Caki2 (cell line): ENCODE results near the gene MEX3A. TPM values are rescaled to one million over a fixed set of nuclear protein-coding genes. Genes with fewer than 3 reads are reported as not detected.
"Not testable (repeated sequence)": the region's sequence is repeated elsewhere in the genome, so short reads cannot be mapped to it uniquely, and the experiment has no call there.

Experiments
- DNase-seq: peaks from one replicate; pipeline ENCODE4 v3.0.0-alpha.2; 2015; ENCODE audit warnings: low read depth
- in situ Hi-C: cut with HindIII; loops from 2 replicates; pipeline ENCODE4 v1.10.0; 2016; ENCODE audit warnings: low sequenced_read_pairs, low pct_unique_long_range_greater_than_20kb, mixed read lengths
- total RNA-seq: library from RNA; depleted of rRNA; stranded (reverse); fragments of >200 nt; shearing (Covaris generic); gene quantifications from 2 replicates; pipeline ENCODE4 v1.2.3, GENCODE V29; 2014; ENCODE audit warnings: low replicate concordance

Gene MEX3A
- total RNA-seq, 1 experiment from 2014 or later, result 0.64 TPM

DNA sequence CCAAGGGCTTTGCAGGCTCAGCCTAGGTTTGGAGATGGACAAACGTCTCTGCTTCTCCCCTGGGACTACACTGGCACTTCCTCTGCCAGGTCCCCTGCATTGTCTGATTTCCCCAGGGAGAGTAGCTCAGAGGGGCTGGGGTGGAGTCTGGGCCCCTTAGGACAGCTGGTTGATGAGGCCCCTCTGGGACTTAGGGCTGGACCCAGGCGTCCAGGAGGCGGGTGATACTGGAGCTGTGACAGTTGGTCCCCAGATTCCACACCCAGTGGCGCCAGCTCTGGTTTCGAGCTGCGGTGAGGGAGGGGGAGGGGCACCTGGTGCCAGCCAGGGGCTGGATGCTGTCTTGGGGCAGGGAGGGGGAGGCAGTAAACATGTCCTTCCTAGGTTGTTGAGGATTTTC is 7.4 kb upstream of the MEX3A start:
- DNase-seq, result no peak
- in situ Hi-C loops, result no loop called here

DNA sequence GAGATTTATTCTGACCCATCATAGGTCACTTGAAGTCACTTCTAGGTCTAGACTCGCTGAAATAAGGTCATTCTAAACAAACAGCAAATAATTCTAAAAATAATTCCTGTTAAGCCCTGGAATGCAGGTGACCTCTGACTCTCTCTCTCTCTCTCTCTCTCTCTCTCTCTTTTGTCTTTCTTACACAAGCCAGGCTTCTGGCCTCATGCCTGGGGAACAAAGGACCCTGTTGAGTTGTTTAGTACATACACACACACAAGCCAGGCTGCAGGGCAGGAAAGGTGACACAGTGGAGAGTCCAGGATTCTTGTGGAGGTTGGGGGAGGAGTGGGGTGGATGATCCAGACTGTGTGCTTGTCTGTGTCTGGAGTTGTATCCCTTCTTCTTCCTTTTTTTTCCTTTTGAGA is 4.0 kb upstream of the MEX3A start:
- DNase-seq, result no peak
- in situ Hi-C loops, result no loop called here

DNA sequence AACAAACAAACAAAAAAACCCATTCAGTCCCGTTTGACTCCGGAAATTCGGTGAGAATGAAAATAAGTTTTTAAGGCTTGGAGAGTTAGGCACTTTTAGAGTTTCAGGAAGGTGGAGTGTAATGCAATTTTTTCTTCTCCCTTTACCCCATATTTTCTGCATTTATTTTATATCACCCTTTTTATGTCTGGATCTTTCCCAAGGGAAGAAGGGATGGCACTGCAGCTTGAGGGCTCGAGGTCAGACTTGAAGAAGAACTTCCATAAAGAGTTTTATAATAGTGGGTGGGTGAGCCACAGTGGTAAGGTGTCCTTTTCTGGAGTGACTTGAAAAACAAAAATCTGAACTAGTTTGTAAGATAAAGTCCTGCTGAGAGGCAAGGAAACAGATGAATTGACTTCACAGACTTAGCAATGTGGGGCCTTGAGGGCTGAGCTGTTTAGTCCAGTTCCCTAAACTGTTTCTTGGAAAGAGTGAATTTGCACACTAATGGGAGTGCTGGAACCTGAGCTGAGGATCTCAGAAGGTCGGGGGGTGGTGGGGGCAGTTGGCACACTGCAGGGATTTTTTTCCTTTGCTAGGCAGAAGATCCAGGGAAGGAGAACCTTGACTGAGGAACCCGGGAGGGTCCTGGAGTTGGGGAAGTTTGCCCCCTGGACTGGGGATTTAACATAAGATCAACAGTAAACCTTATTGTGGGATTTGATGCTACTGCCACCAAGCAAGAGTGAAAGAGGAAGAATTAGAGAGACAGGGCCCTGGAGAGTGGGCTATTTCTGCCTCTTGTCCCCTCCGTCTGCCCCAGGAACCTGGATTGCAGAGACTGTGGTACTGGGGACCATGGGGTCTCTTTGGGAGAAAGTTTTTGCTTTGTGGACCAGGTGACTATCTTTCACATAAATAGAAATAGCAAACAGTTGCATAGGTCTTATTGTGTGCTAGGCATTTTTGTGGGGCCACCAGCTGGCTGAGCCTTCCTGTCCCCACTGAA is 1.8 kb upstream of the MEX3A start:
- in situ Hi-C loops, result no loop called here
- no peak for DNase-seq

DNA sequence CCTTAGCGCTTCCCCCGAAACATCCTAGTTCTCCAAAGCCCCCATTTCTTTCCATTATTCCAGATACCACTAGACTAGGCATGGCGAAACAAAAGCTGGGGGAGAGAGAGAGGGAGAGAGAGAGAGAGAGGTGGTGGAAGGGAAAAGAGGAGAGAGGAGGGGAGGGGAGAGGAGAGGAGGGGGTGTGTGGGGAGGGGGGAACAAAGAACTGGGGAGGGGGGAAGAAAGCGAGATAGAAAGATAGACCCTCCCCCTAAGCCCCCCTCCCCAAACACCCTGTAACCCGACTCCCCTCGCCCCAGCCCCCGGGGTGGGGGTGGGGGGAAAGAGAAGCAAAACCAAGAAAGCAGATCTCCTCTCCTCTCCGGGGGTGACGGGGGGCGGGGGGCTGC is 352 bp downstream of the MEX3A start:
- no peak for DNase-seq
- in situ Hi-C loops, result no loop called here

DNA sequence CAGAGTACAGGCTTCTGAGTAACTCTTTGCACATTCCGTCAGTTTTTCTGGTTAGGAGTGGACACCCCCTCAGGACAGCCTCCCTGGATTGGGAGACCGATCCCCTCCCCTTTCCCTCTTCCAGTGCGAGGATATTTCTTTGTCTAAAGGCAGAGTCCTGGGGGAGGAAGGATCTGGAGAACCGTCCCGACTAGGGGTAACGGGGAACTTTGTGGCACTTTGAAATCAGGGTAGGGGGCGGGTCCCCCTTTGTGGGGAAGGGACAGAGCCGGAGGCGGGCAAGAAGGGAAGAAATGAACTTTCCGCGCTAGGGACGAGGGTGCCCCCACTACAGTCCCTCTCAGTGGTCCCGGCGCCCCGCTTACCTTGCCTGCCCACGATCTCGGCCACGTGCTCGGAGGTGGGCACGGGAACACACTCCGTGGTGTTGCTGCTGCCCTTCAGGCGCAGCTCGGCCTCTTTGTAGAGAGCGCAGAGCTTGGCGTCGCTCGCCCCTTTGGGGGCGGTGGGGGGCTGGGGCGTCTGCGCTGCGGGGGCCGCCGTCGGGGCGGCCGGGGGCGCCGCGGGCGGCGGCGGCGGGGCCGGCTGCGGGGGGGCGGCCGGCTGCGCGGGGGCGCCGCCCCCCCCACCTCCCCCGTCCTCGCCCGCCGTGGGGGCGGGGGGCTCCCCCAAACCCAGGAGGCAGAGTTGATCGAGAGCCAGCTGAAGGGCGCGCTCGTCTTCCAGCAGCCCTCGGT is 917 bp downstream of the MEX3A start:
- in situ Hi-C loops, result no loop called here
- DNase-seq, result no peak

DNA sequence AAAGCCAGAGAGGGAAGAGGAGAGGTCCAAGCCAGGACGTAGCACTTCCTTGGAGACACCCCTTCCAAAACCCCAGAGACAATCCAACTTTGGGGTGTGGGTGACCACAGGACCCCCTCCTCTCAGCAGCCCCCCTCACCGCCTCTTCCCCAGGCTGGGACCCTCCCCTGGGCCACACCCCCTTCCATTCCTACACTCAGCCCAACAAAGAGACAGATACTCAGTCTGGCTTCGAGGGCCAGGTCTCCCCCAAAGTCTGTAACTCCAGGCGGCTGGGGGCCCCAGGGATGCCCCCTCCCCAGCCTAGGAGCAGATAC is 1.4 kb downstream of the MEX3A start:
- no peak for DNase-seq
- in situ Hi-C loops, result no loop called here

DNA sequence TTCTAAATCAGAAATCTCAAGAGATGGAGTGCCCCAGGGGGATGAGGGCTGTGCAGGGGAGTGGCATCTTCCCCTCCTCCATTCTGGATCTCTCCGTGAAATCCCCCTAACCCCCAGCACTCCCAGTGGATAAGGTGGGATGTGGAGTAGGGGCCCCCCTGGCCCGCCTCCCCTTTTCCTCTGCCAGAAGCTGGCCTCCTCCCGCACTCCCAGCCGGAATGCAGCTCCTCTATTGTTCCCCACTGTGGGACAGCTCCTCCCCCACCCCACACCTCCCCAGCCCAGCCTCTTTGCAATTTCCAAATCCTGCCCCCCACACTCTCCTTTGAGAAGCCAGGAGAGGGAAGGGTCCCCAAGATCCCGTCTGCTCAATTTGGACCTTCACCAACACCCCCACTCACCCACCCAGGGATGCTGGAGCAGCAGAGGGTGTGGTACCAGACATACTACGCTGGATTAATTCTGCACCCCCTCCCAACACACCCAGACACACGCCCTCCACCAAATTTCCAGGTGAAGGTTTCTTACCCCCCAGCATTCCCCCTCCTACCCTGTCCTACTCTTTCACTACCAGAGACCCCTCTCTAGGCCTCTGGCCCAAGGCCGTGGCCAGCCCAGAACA is 1.9 kb downstream of the MEX3A start:
- no peak for DNase-seq
- in situ Hi-C loops, result no loop called here

DNA sequence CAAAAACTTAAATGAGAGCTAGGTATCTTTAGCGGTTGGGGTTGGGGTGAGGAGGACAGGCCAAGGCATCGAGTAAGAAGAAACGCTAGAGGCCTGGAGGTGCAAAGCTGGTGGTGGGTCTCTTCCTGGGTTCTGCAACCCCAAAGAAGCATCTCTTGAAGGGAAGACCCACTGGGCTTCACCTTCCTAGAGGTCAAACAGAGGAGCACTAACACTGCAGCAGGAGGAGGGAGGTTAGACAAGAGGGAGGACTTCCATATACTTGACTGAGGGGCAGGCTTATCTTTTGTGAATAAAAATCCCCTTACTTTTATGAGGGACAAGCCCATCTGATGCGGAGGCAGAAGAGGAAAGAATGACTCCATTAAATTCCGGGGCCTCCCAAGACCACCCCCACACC is 2.5 kb downstream of the MEX3A start:
- DNase-seq, result no peak
- in situ Hi-C loops, result no loop called here

DNA sequence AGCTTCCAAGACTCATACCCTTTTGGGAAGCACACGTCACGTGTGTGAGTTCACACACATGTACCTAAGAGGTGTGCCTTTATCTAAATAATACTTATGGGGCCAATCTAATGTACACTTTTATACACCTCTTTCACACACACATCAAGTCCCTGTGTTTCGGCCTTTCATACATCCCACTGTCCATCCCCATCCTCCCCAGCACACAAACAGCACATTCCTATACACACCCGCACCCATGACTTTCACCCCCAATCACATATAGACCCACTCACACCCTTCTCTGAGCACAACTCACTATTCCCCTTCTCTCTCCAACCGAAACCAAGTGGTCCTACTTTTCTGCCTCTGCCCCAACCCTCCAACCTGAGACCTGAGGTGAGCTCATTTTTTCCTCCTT is 3.5 kb downstream of the MEX3A start:
- no peak for DNase-seq
- in situ Hi-C loops, result no loop called here

DNA sequence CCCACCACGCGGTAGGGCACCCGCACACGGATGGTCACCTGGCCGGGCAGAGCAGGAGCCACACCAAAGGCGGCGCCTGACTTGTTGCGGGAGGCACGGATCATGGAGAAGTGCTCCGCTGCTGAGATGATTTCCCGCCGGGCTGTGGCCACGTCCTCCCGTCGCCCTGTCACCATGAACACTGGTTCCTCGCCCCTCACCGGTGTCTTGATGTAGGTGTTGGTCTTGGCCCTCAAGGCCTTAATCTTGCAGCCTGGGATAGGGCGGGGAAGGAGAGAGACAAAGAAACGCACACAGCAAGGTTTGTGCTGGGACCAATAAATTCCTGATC is 4.9 kb downstream of the MEX3A start:
- no peak for DNase-seq
- in situ Hi-C loops, result no loop called here

DNA sequence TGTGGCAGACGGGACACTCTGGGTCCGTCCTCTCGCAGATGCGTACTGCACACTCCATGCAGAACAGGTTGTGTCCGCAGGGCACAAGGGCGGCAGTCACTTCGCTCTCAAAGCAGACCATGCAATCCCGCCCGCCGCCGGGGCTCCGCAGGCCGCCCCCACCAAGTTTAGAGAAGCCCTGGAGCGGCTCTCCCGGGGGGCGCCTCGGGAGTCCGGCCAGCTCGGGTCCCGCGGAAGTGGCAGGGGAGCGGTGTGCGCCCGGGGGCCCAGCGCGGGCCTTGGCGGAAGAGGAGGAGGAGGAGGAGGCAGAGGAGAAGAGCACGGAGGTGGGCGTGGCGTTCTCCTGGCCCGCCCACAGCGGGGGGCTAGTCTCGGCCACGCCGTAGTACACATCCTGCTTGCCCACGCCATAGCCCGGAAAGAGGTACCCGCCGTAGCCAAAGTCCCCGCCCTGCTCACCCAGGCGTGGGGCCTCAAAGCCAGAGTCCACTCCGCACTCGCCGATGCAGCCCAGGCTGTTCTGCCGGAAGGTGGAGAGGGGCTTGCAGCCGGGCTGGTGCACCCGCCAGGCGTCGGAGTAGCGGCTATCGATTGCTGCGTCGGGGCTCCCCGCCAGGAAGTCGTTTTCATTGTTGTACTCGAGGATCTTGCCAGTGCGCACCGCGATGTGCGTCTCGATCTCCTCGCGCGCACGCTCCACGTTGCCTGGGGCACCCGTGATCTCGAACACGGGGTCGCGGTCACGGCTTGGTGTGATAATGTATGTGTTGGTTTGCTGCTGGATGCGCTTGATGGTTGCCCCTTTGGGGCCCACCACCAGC is 5.4 kb downstream of the MEX3A start:
- DNase-seq, result no peak
- in situ Hi-C loops, result no loop called here

DNA sequence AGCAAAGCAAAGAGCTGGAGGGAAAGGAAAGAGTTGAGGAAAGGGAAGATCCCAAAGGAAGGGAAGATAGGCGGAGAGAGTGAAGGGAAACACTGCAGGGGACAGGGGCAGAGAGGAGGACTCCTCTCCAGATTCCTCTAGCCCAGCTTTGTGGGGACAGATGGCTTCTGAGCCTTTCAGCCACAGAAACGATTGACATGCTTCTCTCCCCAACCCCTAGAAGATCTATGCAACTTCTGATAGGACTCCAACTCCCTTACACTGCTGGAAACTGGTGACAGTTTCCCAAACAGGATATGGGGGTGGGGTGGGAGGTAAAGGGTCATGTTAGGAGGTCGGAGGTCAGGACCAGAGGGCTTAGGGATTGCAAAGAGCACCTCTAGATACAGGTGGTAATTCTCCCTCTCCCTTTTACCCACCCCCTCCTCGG is 6.5 kb downstream of the MEX3A start:
- in situ Hi-C loops, result no loop called here
- DNase-seq, result no peak

DNA sequence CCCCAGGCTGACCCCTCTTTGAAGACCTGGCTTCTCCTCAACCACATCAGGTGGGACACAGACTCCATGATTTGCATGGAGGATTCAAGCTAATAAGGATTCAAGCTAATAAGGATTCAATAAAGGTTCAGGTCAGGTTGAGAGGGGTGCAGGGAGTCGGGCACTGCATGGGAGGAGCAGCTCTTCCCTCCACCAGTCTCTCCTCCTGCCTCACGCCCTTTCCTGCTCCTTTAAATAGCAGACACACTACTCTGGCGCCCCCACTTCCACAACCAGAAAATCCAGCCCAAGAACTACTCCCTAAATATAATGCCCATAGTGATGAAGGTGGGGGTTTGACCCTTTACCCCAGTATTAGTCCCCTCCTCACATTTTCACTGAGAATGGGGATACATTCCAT is 7.1 kb downstream of the MEX3A start:
- DNase-seq, result no peak
- in situ Hi-C loops, result no loop called here

DNA sequence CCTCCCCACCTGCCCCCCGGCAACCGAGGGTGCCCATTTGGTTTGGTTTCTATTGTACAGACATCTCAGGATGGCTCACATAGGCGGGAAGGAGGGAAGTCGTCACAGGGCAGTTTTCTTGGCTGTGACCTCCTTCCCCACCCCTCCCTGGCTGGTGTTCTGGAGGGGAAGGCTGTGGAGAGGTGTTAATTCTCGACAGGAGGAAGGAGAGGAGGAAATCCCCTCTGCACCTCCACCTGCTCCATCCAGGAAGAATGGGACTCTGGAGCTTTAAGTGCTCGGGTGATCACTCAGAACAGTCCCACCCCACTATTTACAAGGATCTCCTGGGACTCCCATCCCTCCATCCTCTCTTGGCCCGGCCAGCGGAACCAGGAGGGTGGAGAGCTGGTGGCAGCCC is 7.6 kb downstream of the MEX3A start:
- in situ Hi-C loops, result no loop called here
- DNase-seq, result no peak

DNA sequence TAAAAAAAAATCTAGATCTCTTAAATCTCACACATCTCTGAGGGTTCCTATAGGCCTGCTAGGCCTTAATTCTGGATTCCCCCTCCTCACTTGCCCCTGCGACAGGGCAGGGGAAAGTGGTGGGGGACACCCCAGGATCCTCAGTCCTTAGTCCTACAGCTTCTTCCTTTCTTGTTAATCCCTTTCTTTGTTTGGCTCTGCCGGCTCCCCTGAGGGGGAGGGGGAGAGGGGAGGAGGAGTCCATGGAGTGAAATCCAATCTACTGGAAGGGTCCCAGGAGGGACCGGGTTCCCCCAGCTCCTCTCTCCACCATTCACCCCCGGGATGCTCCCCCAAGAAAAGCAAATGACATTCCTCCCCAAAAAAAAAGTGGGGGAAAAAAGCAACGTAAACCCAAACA is 8.5 kb downstream of the MEX3A start:
- DNase-seq, result no peak
- in situ Hi-C loops, result no loop called here

DNA sequence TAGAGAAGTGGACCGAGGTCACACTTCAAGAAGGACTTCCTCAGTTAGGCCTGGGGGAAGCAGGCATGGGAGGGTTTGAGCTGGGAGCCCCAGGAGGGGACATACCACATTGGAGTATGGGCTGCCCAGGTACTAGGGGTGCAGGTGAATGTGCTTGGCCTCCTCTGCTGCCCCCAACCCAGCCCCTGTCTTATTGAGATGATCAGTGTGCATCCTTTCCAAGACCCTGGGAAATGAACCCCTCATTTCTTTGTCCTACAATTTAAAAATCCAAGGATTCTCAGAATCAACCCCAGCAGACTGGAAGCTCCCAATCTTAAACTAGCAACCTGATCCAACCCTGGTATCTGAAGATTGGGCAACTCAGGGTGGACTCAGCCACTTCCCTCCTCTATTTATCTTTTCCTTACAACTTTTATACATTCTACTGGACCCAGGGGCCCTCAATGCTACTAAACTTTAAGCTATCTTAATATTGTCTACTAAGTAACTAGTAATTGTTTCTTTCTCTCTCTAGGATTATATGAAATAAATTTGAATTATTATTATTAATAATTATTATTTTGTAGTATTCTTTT is 9.1 kb downstream of the MEX3A start:
- DNase-seq, result no peak
- in situ Hi-C loops, result no loop called here

DNA sequence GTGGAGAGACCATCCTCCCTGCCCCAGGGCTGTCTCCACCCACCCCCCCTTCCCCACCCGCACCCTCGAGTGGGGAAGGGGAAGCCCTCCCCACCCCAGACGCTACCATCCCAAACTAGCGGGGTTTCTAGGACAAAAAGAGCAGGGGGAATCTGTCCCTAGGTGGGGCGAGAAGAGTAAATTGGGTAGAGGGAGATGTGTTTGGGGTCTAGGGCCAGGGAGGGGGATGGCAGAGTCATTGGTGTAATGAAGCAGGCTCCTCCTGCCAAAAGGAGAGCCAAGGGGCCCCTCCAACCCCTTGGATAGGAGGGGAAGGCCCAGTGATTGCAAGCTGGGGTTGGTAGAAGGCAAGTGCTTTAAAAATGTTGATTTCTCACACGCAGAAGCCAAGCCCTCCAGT is 10.0 kb downstream of the MEX3A start:
- in situ Hi-C loops, result no loop called here

DNA sequence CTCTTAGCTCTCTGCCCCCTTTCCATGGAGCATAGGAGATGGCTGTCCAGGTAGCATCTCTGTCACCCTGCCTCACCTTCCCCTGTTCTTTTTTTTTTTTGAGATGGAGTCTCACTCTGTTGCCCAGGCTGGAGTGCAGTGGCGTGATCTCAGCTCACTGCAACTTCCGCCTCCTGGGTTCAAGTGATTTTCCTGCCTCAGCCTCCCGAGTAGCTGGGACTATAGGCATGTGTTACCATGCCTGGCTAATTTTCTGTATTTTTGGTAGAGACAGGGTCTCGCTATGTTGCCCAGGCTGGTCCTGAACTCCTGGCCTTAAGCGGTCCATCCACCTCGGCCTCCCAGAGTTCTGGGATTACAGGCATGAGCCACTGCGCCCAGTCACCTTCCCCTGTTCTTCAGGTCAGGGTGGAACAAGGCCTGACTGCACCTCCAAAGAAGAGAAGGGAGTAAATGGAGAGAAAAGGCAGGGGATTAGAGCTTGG is 10.9 kb downstream of the MEX3A start:
- DNase-seq, in situ Hi-C loops: not testable (repeated sequence)

More for the DNA sequence above, 10.0 kb downstream of the MEX3A start:
- DNase-seq, result no peak
